Pancreas (tissue), 10 donors: ENCODE data around the gene THSD4. TPM values are rescaled to one million over a fixed set of nuclear protein-coding genes. Genes with fewer than 3 reads are reported as not detected.

Experiments used
- ATAC-seq, 4 donors: fragments of 200-7000 bp; cut with Tn5 transposase; one replicate each; pipeline versions ENCODE4 v1.8.0 to v1.9.1; 2020; ENCODE audit warnings: mild to moderate bottlenecking in 4 of 4, moderate library complexity in 4 of 4
- DNase-seq, 6 donors: peaks; one replicate each; pipeline ENCODE4 v3.0.0-alpha.2; 2020
- FAIRE-seq: peaks from 2 replicates; lab custom pipeline; 2012; peaks lifted over from hg19 to GRCh38; lab: Jason Lieb, UNC
- H3K27ac ChIP-seq, 4 donors: fragments of 200-600 bp; sonication (generic); 1 replicate in 3 of 4; 2 replicates in 1 of 4; pipeline versions ENCODE4 v1.5.0 to v1.8.0; 2020
- H3K27me3 ChIP-seq, 4 donors: fragments of 200-600 bp; one replicate each; pipeline ENCODE4 v1.8.0; 2021
- H3K36me3 ChIP-seq, 3 donors: fragments of 200-600 bp; sonication (generic) in 1 of 3; one replicate each; pipeline versions ENCODE4 v1.5.0 to v1.8.0; 2020 to 2021
- H3K4me1 ChIP-seq, 3 donors: fragments of 200-600 bp; one replicate each; pipeline ENCODE4 v1.8.0; 2021
- H3K4me3 ChIP-seq, 4 donors: fragments of 200-600 bp; sonication (generic) in 2 of 4; one replicate each; pipeline versions ENCODE4 v1.5.0 to v1.8.0; 2020 to 2021
- H3K9me3 ChIP-seq, 4 donors: fragments of 200-600 bp; one replicate each; pipeline ENCODE4 v1.8.0; 2021
- CTCF ChIP-seq, 4 donors: fragments of 200-600 bp; sonication (generic) in 3 of 4; IDR thresholded peaks; one replicate each; pipeline versions ENCODE4 v1.5.0 to v1.8.0; 2021; ENCODE audit warnings: antibody characterized with exemption in 4 of 4
- WGBS, 2 donors: extraction: QIAGEN DNeasy Blood & Tissue Kit; methylation state at CpG; one replicate each; pipeline ENCODE4 v1.1.7; 2013; 5-methylcytosine and 5-hydroxymethylcytosine counted together
- intact Hi-C, 3 donors: fragments of 100-400 bp; cut with DNase I; formaldehyde crosslinking; loops; one replicate each; pipeline versions ENCODE4 v1.11.1 to v1.14.2; 2022
- polyA plus RNA-seq, 2 donors: library from polyadenylated mRNA; stranded (reverse); fragments of 200-250 nt; gene quantifications; one replicate each; pipeline ENCODE4 v1.2.3, GENCODE V29; 2013
- total RNA-seq, 6 donors: library from RNA; stranded (reverse); fragmentation: NEBNext Ultra II Directional in 4 of 6; extraction: Animal tissue kit (Norgen Biotek cat#: 25700) in 4 of 6; gene quantifications; one replicate each; pipeline versions ENCODE4 v1.2.1 to v1.2.4, GENCODE V29; 2021 to 2023
- donor health status: healthy with polysubstance abuse.
- donor health status: DM: no; HTN: no; CAD: no; lungs with moderate emphysema.
- donor health status: DM: no; HTN: no; CAD: no.
- donor health status: control.
- donor health status: control.
- donor health status: Bipolar disorder and iron deficiency.
- donor health status: DM: yes; HTN: yes; CAD: no.
- donor health status: DM: no; HTN: no; CAD: no.
- donor health status: DM: no; HTN: no; CAD: no.
- donor health status: DM: yes; HTN: yes; CAD: no.

The THSD4 gene
- total and polyA plus RNA-seq, 8 donors, result 6.0 to 17.8 (median 13.3) TPM

- Histone ChIP-seq H3K9me3 (no peaks in the 10 kb centered on the region), H3K27ac (no peak overlapping the region), H3K4me3 (no peak overlapping the region), H3K36me3 (no peaks in the 10 kb centered on the region), H3K4me1 (no peaks in the 10 kb centered on the region), H3K27me3 (no peaks in the 10 kb centered on the region)
- FAIRE-seq (no peak), ATAC-seq (peak in 3 of 4 donors; percentile 49 to 57 (median 55)), DNase-seq (no peak)
- no peak for TF ChIP-seq CTCF (IDR thresholded peaks at IDR 0.05)
- WGBS, 2 donors, result 43 to 47% methylated on average over 5 of the region's 5 CpGs
- intact Hi-C loops, result no loop called here
These were observed 592.2 kb downstream of the THSD4 start for GRCh38 chr15:71707230-71708050.

GRCh38 chr15:71708051-71708429, 592.8 kb downstream of the THSD4 start:
- ATAC-seq, result peak in 2 of 4 donors; percentile 16 to 25
- Histone ChIP-seq H3K4me1 (no peaks in the 10 kb centered on the region), H3K36me3 (no peaks in the 10 kb centered on the region), H3K9me3 (no peaks in the 10 kb centered on the region), H3K4me3 (no peak overlapping the region), H3K27ac (no peak overlapping the region), H3K27me3 (no peaks in the 10 kb centered on the region)
- FAIRE-seq, result no peak
- 48 to 57% methylated on average over 4 of the region's 4 CpGs for WGBS, 2 donors
- no peak for DNase-seq
- intact Hi-C loops, result no loop called here
- TF ChIP-seq CTCF (IDR thresholded peaks at IDR 0.05), result no peak

GRCh38 chr15:71708741-71709140, 593.5 kb downstream of the THSD4 start:
- no peaks in the 10 kb centered on the region for H3K9me3 ChIP-seq
- no peak overlapping the region for H3K27ac ChIP-seq

GRCh38 chr15:71709808-71710418, 594.6 kb downstream of the THSD4 start:
- H3K36me3 ChIP-seq, result no peaks in the 10 kb centered on the region
- no peak overlapping the region for H3K4me3 ChIP-seq
- DNase-seq, result no peak
- H3K9me3 ChIP-seq, result no peaks in the 10 kb centered on the region
- H3K27ac ChIP-seq, result no peak overlapping the region
- WGBS, 2 donors, result 86 to 88% methylated on average over 3 of the region's 3 CpGs
- intact Hi-C loops, result no loop called here
- H3K4me1 ChIP-seq, result no peaks in the 10 kb centered on the region
- no peaks in the 10 kb centered on the region for H3K27me3 ChIP-seq
- no peak for FAIRE-seq
- ATAC-seq, result no peak
- TF ChIP-seq CTCF (IDR thresholded peaks at IDR 0.05), result no peak

More at GRCh38 chr15:71708741-71709140, 593.5 kb downstream of the THSD4 start:
- FAIRE-seq (no peak), ATAC-seq (peak in 1 of 4 donors; percentile 32), DNase-seq (no peak)
- Histone ChIP-seq H3K4me3 (no peak overlapping the region), H3K4me1 (no peaks in the 10 kb centered on the region), H3K36me3 (no peaks in the 10 kb centered on the region), H3K27me3 (no peaks in the 10 kb centered on the region)
- intact Hi-C loops, result no loop called here
- WGBS, 2 donors, result 80 to 82% methylated on average over 11 of the region's 11 CpGs
- no peak for TF ChIP-seq CTCF (IDR thresholded peaks at IDR 0.05)

- Histone ChIP-seq H3K36me3 (no peaks in the 10 kb centered on the region), H3K27me3 (no peaks in the 10 kb centered on the region), H3K4me3 (no peak overlapping the region), H3K9me3 (no peaks in the 10 kb centered on the region), H3K4me1 (no peaks in the 10 kb centered on the region), H3K27ac (no peak overlapping the region)
- TF ChIP-seq CTCF (IDR thresholded peaks at IDR 0.05), result no peak
- intact Hi-C loops, result no loop called here
- ATAC-seq (no peak), FAIRE-seq (no peak), DNase-seq (no peak)
These were observed 596.9 kb downstream of the THSD4 start for GRCh38 chr15:71712182-71712581.
